Fibroblast of skin of right quadriceps (primary cell): ENCODE measurements around the gene HCFC2.

Experiments
- DNase-seq: peaks from one replicate; pipeline ENCODE4 v3.0.0-alpha.2; 2013

HCFC2 gene

DNA sequence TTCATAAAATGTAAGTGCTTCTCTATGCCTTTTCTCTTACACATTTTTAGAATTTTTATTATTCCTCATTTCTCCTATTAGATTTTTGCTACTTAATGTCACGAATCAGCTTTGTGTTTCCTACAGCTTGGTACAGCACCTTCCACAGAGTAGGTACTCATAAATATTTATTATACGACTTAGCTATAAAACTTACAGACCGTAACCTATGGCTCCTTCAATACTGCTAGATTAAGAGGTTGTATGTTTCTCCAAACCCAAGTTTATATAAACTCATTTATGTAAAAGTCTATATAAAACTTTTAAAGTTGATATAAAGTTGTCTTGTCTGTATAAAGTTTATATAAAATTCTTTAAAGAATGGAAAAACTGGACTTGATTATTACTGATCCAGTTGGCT lies 62.2 kb downstream of the HCFC2 start:
- no peak for DNase-seq

DNA sequence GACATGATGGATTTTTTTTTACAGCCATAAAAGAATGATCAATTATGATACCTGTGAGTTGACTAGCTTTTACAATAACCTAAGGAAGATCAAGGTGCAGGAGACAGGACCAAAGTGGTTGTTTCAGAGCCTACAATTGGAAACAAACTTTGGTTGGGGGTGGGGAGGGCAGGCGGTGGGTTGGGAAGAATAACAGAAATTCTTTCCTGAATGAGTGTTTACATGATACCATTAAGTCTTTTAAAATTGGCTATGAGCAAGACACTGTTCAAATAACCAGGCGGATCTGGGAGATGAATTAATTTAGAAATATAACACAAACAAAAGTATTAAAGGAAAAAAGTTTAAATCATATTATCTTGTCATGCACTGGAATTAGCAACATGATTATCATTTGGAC lies 66.4 kb downstream of the HCFC2 start:
- DNase-seq = peak; percentile 10

DNA sequence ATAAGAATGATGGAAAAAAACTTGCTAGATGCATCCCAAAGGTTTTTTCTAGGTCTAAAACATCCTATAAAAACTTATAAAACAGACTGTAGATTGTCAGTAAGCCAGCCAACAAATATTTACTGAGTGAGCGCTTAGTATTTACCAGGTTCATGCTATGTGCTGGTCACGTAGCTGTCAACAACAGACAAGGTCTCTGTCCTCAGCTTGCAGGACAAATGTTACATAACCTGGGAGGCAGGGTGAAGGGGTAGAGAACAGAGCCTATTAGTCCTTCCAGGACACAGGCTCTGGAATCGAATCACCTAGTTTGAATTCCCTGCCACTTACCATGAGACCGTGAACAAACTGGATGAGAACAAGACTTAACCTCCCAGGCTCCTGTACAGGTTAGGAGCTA lies 67.3 kb downstream of the HCFC2 start:
- DNase-seq = no peak

DNA sequence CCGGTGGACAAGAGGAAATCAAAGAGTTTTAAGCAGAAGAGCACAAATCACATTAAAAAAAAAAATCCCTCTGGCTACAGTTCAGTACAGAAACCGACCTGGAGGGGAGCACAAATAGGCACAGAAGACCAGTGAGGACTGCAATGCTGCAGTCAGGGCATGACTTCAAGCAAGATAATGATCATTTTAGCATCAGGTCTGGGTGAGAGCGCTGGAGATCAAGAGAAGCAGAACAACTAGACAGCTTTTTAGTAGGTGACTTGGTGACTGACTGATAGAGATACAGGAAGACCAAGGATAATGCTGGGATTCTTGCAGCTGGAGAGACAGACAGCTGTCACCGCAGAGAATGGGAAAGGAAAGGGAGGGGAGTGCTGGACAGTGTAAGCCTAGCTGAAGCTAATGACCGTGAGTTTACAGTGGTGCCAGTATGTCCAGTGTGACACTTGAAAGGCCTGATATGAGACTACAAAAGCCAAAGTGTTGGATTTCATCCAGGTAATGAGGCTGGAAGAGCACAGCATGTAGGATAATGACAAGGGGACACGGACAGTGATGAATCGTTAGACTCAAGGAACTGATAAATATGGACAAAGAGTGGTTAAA lies 68.1 kb downstream of the HCFC2 start:
- no peak for DNase-seq

DNA sequence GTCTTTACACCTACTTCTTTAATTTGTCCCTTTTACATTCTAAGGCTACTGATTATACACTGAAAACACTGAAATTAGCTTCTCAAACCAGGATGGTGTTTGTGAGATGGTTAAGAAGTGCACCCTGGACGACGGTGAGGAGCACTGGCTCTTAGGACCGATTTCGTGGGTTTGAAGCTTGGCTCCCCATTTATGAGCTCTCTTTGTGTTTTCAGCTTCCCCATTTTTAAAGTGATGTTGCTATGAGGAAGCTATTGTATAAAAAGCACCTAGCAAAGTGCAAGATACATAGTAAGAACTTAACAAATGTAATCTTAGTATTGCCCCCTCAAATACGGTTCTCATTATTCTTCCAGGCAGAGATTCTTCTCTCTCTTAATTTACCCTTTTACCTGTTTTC lies 69.0 kb downstream of the HCFC2 start:
- DNase-seq = no peak

DNA sequence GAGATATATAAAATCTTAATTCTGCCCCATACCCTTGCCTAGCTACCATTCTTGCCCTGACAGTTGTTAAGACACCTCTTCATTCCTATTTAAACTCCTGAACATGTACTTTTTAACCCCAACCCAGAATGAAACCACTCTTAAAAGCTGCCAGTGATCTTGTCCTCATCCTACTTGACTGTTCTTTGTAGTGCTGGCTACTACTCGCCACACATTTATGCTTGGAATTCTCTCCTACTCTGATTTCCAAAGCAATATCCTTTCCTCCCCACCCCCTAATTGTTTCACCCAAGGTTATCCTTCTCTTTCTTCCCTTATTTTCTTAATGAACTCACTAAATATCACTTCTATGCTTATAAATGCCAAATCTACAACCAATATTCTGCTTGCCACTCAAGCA lies 69.5 kb downstream of the HCFC2 start:
- peak; percentile 62 for DNase-seq

DNA sequence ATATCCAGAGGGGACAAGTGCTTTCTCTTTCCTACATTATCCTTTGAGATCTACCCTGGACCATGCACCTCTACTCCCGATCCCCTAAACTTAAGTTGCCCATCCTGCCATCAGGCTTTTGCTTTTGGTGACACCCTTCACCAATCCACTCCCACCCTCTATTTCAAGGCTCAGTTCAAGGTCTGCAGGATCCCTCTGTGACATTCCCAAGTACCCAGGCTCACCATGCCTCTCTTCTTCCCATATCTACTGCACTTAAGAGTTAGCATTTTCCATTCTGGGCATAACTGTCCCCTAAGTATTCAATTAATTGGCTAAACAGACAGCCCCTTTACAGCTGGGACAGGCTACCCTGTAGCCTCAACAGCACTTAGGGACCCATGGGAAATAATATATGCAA lies 70.6 kb downstream of the HCFC2 start:
- no peak for DNase-seq

DNA sequence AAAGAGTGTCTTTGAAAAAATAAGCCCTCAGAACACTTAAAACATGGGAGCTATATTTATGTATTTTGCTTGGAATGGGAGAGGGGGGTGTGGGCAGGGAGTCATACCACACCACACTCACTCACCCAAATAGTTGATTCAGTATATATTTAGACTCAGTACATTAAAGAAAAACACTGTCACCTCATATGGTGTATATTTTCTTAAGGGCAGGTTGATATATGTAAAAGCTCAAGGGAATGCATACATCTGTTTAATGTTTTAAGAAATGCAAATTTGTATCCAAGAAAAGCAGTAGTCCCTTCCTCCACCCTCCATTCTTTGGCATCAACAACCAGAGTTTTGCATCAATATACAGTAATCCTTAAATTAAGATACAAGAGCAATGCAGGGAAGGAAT lies 72.2 kb downstream of the HCFC2 start:
- DNase-seq = peak; percentile 51

DNA sequence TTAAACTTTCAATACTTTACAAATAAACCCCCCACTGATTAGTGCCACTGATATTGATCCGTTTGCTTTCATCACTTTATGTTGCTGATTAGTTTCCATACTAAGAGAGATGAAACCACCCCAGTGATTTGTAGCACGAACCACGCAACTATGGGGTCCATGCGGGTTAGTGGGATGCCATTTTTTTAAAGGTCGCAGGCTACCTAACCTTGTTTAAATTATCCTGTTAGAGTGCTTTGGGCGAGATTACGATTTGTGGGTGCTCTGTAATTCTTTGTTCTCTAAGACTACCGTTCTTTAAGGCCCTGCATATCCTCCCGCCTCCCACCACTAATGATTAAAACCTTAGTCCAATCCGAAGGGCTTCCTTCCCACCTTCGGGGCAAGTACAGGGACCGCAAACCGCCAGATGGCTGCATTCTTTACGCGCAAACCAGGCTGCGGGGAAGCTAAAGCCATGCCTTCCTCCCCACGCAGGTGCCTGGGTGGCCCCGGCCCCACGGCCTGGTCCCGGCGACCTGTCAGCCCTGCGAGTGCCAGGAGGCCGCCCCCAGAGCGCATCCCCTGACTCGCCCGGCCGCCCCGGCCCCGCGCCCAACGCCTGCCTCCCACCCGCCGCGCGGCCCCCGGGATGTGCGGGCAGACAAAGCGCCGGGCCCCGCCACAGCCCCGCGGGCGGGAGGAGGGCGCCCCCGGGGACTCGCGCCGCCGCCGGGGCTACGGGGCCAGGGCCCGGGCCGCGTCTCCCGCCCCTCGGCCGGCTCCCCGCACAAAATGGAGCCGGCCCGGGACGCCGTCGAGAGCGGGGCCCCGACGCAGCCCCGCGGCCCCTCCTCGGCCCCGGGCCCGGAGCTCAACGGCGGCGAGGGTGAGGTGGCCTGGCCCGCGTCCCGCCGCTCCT lies 72.9 kb downstream of the HCFC2 start:
- peak; percentile 56 for DNase-seq

DNA sequence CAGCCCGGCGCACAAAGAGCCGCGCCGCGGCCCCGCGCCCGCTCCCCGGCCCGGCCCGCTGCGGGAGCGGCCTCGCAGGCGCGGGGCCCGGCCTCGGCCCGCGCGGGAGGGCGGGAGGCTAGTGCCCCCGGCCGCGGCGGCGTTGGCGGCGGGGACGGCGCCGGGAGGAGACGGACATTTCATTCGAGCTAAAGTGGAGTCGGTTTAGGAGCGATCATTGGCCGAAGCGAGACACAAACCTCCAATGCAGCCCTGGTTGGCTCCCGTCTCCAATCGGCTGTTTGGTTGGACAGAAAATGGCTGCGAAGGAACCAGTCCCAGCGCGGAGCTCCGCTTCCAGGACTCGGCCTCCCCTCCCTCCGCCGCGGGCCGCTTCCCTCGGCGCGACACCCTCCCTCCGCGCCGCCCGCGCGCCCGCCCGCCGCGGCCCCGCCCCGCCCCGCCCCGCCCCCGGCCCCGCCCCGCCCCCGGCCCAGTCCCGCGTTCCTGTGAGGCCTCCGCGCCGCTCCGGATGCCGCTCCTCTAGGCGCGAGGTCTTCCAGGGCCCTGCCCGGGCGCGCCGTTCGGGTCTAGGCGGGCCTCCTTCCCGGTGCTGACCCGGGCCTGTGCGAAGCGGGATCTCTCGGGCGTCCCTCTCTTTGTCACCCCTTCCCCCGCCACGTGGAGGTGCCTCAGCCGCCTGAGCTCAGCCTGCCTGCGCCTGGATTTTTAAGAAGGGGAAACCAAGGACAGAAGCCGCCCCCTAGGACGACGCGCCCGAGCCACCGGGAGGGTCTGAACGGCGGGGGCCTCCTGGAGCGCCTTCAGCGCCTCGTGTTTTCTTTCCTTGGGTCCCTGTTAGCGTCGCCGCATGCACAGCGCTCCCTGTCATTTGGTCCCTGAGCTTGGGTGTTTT lies 73.8 kb downstream of the HCFC2 start, which contains the start of gene NFYB:
Gene NFYB (minus strand): TSS at position 309 of the 895 bp plus-strand sequence. CDS start 2,757 bp downstream, outside the sequence.
- peak; percentile 98 for DNase-seq

DNA sequence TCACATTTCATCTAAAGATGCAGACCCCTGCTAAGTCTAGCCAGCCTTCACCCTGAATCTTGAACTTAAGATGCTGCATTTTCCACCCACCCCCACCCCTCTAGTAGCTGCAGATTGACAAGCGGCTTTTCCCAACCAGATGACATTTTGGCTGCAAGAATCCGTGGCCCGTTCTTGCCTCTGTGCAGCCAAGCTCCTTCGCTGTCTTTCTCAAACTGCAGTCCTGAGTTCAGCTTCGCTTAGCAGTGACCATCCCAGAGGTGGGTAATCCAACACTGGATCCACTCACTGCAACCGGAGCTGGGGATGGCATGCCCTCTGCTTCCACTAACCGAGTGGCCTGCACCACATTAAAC lies 74.4 kb downstream of the HCFC2 start:
- DNase-seq = no peak

DNA sequence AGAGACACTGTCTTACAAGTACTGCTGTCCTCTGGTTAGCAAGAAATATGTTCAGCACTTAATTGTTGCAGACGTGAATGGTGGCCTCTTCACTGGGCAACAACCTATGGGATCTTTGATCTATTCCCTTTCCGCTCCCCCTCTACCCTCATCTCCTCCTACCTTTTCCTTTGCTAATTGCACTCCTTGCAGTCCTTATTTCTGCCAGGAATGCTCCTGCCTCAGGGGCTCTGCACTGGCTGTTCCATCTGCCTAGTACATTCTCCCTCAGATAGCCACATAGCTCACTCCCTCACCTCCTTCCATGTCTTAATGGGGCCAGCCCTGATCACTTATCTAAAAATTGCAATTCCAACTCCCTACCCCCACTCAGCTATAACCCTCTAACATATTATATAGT lies 78.2 kb downstream of the HCFC2 start:
- DNase-seq = no peak

DNA sequence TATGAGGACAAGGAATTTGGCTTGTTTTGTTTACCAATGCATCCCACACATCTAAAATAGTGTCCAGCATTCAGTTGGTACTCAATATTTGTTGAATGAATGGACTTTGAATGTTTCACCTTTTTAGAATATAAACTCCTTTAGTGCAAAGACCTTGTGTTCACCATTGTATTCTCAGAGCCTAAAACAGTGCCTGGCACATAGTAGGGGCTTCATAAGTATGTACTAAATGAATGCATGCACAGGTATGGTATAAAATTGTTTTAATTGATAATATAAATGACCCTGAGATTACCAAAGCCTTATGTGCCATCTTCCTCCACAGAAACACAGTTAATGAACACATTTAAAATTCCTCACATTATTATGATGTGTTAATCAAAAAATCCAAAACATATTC lies 78.7 kb downstream of the HCFC2 start:
- no peak for DNase-seq

DNA sequence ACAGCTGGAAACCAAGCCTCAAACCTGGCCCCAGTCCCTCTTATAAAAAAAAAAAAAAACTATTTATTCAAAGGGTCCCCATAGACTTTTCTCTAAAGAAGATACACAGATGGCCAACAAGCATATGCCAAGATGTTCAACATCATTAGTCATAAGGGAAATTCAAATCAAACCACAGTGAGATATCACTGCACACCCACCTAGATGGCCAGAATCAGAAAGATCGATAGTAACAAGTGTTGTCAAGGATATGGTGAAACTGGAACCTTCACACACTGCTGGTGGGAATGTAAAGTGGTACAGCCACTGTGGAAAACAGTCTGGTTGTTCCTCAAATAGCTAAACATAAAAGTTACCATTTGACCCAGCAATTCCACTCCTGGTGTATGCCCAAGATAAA lies 79.6 kb downstream of the HCFC2 start:
- DNase-seq = no peak

DNA sequence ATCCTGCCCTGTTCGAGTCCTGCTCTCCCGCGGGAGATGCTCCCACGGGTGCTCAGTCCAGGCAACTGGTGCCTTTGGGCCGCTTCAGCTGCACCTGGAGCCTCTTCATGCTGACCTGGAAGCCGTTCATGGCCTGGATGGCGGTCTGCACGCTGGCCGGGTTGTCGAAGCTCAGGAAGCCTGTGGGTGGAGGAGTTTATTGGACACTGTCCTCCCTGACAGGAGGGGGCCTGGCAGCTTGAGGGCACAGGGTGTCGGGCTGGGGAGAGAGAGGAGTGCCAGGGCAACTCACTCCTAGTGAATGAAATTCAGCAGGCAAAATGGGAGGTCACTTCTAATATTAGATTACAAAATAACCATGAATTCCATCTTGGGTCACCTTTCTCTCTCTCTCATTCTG lies 83.0 kb downstream of the HCFC2 start:
- no peak for DNase-seq

DNA sequence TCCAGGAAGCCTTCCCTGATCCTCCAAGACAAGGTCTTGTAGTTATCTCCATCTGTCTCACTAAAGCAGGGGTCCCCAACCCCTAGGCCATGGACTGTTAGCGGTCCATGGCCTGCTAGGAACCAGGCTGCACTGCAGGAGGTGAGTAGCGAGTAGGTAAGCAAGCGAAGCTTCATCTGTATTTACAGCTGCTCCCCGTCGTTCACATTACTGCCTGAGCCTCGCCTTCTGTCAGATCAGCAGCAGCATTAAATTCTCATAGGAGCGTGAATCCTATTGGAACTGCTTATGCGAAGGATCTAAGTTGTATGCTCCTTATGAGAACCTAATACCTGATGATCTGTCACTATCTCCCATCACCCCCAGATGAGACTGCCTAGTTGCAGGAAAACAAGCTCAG lies 86.1 kb downstream of the HCFC2 start:
- no peak for DNase-seq

DNA sequence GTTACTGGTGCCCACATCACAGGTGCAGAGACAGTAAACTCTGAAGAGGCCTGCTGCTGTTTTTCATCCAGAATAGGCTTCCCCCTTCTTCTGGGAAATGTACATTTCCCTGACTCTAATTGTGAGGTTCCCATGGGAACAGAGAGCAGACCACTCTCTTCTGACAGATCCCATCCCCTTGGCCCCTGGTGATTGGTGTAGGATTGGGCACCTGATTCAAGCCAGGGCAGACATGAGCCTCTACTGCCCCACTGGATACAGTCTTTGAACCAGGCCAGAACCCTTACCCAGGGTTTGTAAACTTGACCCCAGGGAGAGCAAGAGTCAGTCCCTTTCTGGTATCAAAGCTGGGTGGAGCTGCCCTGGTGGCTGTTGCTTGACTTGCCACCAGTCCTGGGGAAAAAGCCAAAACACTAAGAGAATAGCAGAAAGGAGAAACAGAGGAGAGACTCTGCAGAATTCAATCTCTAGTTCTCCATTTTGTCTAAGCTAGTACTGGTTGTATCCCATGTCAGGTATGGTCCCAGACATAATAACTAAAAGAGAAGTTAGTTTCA lies 88.4 kb downstream of the HCFC2 start:
- DNase-seq = no peak

DNA sequence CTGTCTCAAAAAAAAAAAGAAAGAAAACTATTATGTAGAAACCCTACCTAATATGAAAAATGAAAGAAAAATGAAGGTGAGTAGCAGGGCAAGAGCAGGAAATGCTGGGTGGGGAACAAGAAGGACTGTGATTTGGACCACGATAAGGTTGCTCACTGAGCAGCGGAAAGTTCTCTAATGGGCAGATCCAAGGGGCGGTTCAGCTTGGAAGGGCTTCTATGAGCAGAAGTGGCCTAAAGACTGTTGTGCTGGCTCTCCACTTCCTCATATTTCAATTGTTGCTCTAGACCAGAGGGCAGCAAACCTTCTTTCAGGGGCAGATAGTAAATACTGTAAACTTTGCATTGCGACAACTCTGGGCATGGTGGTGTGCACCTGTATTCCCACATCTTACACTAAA lies 90.0 kb downstream of the HCFC2 start:
- DNase-seq = no peak

DNA sequence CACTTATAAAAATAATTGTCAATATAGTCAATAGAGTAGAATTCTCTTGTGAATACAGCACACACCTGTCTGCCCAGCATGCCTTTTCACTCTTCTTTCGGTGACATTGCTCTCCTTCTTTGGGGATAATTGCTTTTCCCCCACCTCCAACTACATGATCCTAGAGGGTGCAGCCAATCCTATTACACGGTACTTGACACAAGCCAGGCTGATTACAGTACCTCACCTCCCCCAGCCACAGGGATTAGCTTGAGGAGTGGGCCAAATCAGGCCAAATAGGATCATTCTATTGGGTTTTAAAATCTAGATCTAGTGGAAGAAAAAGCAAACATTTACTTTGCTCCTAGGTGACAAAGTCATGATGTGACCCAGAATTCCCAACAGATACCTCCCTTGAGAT lies 90.5 kb downstream of the HCFC2 start:
- DNase-seq = no peak
